HEK293 (cell line): Measurements from ENCODE around the gene FUT1.

ENCODE experiments used
- CTCF ChIA-PET: fragments of 350-600 bp; formaldehyde crosslinking; extraction: SDS; loops from one replicate; lab custom pipeline; 2021; ENCODE audit warnings: antibody characterized with exemption; lab: Yijun Ruan, JAX
- POLR2A ChIA-PET: fragments of 300-600 bp; formaldehyde crosslinking; extraction: SDS; loops from one replicate; lab custom pipeline; 2020; ENCODE audit warnings: antibody characterized with exemption, inconsistent platforms; lab: Yijun Ruan, JAX
- H3K27ac ChIP-seq: fragments of 200-500 bp; sonication (Bioruptor generic); 2 replicates; pipeline ENCODE4 v1.5.1; 2014; ENCODE audit warnings: low read depth, low read length, control low read depth, inconsistent platforms; ENCODE audit errors: extremely low read depth
- H3K36me3 ChIP-seq, 2 experiments: fragments of 200-500 bp in 1 of 2; sonication (Bioruptor generic) in 1 of 2; 1 replicate in 1 of 2; 2 replicates in 1 of 2; pipeline ENCODE4 v1.5.1; 2014 to 2017; ENCODE audit warnings: inconsistent platforms in 2 of 2, low read length in 2 of 2; ENCODE audit not compliant: control insufficient read depth in 2 of 2, insufficient read depth in 1 of 2
- H3K4me1 ChIP-seq: fragments of 200-500 bp; sonication (Bioruptor generic); 2 replicates; pipeline ENCODE4 v1.5.1; 2014; ENCODE audit warnings: mild to moderate bottlenecking, low read length, inconsistent platforms; ENCODE audit not compliant: control insufficient read depth, insufficient read depth
- H3K4me3 ChIP-seq: 2 replicates; pipeline ENCODE4 v1.5.1; 2011; ENCODE audit warnings: low read depth, mild to moderate bottlenecking, control low read depth, low read length, moderate library complexity
- H3K9me3 ChIP-seq: fragments of 200-500 bp; sonication (Bioruptor generic); 2 replicates; pipeline ENCODE4 v1.5.1; 2014; ENCODE audit warnings: low read depth, low read length, inconsistent platforms; ENCODE audit not compliant: control insufficient read depth, insufficient read depth
- FEZF1 ChIP-seq: fragments of 450-650 bp; formaldehyde crosslinking; IDR thresholded peaks from 2 replicates; pipeline ENCODE4 v1.5.1; 2016; ENCODE audit warnings: missing biosample characterization, missing genetic modification characterization
- GLI4 ChIP-seq: fragments of 450-650 bp; formaldehyde crosslinking; IDR thresholded peaks from 2 replicates; pipeline ENCODE4 v1.5.1; 2016; ENCODE audit warnings: missing biosample characterization, missing genetic modification characterization
- ZFP41 ChIP-seq: fragments of 450-650 bp; formaldehyde crosslinking; IDR thresholded peaks from 2 replicates; pipeline ENCODE4 v1.5.1; 2016; ENCODE audit warnings: missing biosample characterization, missing genetic modification characterization, borderline replicate concordance
- ZNF19 ChIP-seq: fragments of 450-650 bp; formaldehyde crosslinking; IDR thresholded peaks from 2 replicates; pipeline ENCODE4; 2016; ENCODE audit warnings: missing biosample characterization, missing genetic modification characterization, low read depth
- ZNF266 ChIP-seq: fragments of 450-650 bp; formaldehyde crosslinking; IDR thresholded peaks from 2 replicates; pipeline ENCODE4 v1.5.1; 2016; ENCODE audit warnings: missing biosample characterization, missing genetic modification characterization, low read depth
- ZNF768 ChIP-seq: fragments of 450-650 bp; formaldehyde crosslinking; IDR thresholded peaks from 2 replicates; pipeline ENCODE4 v1.5.1; 2018; ENCODE audit warnings: missing biosample characterization, mild to moderate bottlenecking, missing genetic modification characterization

The FUT1 gene

GRCh38 chr19:48702701-48703100, 49.7 kb downstream of the FUT1 start:
- ChIA-PET CTCF (interaction anchor here (1.1 kb wide), 1 partner anchor 10 kb away, joined by 3 read pairs; no protein-coding TSS in a partner anchor), POLR2A (no interaction called here)
- Histone ChIP-seq H3K9me3 (no peaks in the 10 kb centered on the region), H3K4me1 (0 out of 2 replicates have a peak, but pooled peaks cover 2% of the 10 kb centered on the region), H3K36me3 (peaks cover 0 to 2% of the 10 kb centered on the region in 2 experiments; a peak in 2 of 3 replicates), H3K4me3 (no peak overlapping the region), H3K27ac (no peak overlapping the region)
- TF ChIP-seq ZFP41 (tag by site-specific recombination): no peak
- TF ChIP-seq GLI4 (tag by site-specific recombination): no peak
- no peak for TF ChIP-seq ZNF19 (tag by site-specific recombination)

- H3K9me3 ChIP-seq: no peaks in the 10 kb centered on the region
- 0 out of 2 replicates have a peak, but pooled peaks cover 2% of the 10 kb centered on the region for H3K4me1 ChIP-seq
- CTCF ChIA-PET: interaction anchor here (0.8 to 1.6 kb wide), 4 partner anchors 9 to 23 kb away, joined by 3 to 4 read pairs (median 3); no protein-coding TSS in a partner anchor
- TF ChIP-seq ZNF768: peak; percentile 24; the same call in 1 of the 2 replicates
- TF ChIP-seq FEZF1 (tag by site-specific recombination): no peak
- TF ChIP-seq ZNF266 (tag by site-specific recombination): no peak
- no peak overlapping the region for H3K4me3 ChIP-seq
- H3K36me3 ChIP-seq: no peaks in the 10 kb centered on the region; a peak in 1 of 3 replicates
- POLR2A ChIA-PET: interaction anchor here (1.0 to 1.8 kb wide), 2 partner anchors 10 to 16 kb away, joined by 3 to 8 read pairs; no protein-coding TSS in a partner anchor
- no peak overlapping the region for H3K27ac ChIP-seq
These were observed 54.4 kb downstream of the FUT1 start for GRCh38 chr19:48698046-48698445.
